DMS53 (cell line): ENCODE measurements around the gene TNRC18.
"Not testable (repeated sequence)": the region's sequence is repeated elsewhere in the genome, so short reads cannot be mapped to it uniquely, and the experiment has no call there.

Experiments
- DNase-seq: peaks from one replicate; lab custom pipeline; 2025; lab: John Stamatoyannopoulos, UW

The TNRC18 gene

DNA sequence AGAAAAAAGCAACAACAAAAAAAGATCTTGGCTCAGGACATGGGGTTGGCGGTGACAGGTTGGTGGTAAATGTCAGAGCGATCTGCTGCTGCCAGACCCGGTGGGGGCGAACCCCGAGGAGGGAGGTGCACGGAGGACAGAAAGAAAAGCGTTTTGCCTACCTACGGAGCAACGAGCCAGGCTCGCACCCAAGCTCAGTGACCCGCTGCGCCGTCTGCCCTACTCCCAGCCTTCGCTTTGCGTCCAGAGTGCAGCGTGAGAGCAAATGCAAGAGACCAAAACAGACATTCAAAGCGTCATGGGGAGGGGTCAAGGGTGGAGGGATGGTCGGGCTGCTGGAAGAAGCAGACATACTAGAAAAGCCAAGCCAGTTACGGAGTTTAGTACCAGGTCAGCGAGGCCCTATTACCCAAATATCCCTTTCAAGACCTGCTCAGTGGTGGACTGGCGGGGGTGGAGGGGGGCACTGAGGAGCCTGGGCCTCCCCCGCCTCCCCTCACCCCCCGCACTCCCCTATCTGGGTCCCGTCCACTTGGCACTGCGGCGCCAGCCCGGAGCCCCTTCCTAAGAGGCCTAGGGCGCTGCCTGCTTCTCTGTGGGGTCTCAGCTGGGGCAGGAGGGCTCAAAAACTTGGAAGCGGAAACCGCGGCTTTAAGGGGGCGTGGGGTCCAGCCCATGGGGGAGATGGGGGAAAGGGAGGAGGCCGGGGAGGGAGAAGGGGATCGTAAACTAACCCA, 74.0 kb downstream of the TNRC18 start:
- no peak for DNase-seq

DNA sequence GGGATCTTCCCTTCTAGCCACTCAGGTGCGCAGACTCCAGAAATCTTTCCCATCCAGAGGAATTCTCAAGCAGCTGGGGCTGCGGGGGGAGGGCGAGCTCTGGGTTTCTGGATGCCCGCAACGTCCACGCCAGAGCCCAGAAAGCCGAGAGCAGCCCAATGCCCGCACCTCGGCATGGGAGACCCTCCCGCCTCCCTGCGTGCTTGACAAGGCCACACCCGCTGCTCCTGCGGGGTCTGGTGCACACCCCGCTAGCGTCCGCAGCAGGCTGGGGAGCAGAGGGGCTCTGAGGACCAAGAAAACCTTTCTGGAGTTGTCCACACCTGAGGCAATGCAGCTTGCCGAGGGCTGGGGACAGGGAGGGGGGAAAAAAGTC, 74.6 kb downstream of the TNRC18 start:
- no peak for DNase-seq

DNA sequence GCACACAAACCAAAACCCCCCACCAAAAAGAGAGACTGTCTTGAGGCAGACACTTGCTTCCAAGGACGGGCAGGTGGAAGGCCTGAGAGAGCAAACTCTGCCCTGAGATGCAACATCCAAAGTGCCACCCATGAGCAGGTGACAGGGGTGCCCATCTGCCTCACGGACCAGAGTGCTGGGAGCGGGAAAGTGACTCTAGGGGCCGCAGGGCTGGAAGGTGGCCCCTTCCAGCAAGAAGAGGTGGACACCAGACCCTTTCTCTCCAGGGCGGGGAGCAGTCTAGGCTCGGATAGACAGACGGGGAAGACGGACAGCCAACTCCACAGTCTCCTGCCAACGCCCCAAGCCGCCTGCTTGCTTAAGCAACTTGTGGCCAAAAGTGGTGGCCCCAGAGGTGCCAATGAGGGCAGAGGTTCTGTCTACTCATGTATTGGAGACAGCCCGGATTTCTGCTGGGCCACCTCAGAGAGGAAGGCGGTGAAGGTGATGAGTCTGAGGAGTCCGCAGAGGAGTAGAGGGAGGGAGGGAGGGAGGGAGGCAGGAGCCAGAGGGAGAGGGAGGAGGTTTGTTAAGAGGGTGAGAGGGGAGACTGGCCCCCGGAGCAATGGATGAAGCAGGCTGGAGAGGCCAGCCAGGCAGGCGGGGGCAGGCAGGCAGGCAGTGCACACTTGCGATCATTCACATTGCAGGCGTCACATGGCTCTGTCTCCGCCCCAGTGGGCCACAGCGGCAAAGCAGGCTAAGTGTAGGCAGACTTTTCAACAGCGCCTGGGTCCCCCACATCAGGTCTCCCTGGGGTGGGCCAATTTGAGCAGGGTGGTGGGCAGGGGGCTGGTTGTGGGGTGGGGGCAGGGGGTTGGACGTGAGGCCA, 75.3 kb downstream of the TNRC18 start:
- DNase-seq: no peak

DNA sequence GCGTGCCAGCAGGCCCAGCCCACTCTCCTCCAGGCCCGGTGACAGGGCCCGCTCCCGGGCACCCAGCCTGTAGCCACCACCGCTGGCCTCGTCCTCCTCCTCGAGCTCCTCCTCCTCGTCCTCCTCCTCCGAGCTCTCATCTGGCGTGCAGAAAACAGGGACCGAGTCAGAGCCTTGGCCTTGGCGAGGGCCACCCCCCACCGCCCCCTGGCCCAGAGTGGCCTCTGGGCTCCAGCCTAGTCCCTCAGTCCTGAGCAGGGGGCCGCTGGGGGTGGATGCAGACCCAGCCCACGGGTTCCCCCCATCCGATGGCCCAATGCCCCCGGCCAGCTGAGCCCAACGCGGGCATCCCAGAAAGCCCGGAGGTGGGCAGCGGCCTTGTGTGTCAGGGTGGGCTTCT, 78.0 kb downstream of the TNRC18 start:
- DNase-seq: no peak

DNA sequence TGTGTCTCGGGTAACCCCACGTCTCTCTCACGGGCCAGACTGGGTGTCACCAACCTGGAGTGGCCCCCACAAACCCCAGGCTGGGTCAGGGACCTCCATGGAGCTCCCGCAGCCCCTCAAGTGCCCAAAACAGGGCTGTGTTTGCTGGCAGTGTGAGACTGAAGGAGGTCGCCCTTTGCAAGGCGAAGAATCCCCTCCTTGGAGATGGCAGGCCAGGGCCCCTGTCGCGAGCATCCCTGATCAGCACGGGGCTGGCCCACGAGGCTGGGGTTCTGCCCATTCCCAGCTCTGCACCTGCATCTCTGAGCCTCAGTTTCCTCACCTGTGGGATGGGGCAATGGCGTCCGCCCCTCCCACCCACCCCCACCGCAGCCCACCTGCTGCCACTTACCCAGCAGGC, 78.5 kb downstream of the TNRC18 start:
- no peak for DNase-seq

DNA sequence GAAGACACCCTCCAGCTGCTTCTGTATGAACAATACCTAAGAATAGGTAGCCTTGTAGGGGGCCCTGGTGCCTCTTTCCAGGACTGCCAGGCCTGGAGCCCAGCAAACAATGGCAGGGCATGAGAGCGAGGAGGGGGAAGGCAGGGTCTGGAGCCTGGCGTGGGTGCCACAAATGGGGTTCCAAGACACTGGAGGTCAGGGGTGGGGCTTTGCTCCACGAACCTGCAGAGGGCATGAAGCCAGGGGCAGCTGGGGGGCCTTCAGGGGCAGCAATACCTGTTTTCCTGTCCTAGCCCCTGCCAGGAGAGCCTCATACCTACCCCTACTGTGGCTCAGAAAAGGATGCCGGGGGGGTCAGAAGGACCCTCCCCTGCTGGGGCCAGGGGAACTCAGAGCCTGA, 79.3 kb downstream of the TNRC18 start:
- no peak for DNase-seq

DNA sequence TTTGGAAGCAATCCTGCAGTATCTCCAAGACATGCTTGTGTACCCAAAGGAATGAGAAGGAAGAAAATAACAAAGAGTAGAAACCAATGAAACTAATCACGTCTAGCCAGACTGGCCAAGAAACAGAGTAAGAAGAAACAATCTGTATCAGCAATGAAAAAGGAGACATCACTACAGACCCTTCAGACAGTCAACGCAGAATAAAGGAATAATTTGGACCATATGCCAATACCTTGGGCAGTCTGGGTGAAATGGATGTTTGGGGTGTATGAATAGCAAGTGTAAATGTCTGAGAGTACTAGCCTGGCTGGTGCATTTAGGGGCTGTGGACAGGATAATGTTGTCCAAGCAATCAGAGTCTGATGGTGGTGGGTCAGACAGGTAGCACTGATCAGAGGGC, 79.8 kb downstream of the TNRC18 start:
- DNase-seq: no peak

DNA sequence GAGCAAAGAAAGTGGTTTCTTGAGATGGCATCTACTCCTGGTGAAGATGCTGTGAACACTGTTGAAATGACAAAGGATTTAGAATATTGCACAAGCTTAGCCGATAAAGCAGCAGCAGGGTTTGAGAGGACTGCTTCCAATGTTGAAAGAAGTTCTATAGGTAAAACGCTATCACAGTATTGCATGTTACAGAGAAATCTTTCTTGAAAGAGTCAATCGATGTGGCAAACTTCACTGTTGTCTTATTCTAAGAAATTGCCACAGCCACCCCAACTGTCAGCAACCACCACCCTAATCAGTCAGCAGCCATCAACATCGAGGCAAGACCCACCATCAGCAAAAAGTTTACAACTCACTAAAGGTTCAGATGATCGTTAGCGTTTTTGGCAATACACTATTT, 81.0 kb downstream of the TNRC18 start:
- DNase-seq: no peak

DNA sequence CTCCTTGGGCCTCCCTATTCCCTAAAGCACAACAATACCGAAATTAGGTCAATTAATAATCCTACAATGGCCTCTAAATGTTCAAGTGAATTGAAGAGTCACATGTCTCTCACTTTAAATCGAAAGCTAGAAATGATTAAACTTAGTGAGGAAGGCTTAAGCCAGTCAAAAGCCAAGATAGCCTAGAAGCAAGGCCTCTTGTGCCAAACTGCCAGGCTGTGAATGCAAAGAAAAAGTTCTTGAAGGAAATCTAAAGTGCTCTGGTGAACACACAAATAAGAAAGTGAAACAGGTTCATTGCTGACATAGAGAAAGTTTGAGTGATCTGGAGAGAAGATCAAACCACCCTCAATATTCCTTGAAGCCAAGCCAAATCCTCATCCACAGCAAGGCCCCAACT, 83.7 kb downstream of the TNRC18 start:
- no peak for DNase-seq

DNA sequence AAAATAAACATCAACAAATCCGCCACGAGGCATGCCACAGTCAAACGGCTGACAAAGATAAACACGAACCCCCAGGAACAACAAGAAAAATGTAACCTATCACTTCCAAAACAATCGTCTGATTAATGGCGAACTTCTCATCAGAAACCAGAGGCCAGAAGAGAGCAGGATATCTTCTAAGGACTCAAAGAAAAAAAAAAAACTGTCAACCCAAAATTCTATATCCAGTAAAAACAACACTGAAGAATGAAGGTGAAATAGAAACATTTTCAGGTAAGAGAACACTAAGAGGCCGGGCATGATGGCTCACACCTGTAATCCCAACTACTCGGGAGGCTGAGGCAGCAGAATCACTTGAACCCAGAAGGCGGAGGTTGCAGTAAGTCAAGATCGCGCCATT, 86.6 kb downstream of the TNRC18 start:
- no peak for DNase-seq

DNA sequence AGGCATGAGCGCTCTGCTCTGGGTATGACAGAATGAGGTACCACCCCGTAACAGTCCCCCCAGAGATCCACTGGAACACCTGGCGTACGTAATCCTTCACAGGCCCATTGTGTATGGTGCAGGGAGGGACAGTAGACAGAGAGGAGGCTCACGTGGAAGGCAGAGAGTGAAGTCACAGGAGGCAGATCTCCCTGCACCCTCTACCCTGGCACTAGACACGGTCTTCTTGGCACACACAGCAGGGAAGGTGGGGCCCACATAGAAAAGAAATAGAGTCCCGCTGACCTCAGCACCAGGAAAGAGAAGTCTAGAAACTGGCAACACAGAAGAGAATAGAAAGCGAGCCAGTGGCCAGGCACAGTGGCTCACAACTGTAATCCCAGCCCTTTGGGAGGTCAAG, 89.0 kb downstream of the TNRC18 start:
- DNase-seq: no peak

DNA sequence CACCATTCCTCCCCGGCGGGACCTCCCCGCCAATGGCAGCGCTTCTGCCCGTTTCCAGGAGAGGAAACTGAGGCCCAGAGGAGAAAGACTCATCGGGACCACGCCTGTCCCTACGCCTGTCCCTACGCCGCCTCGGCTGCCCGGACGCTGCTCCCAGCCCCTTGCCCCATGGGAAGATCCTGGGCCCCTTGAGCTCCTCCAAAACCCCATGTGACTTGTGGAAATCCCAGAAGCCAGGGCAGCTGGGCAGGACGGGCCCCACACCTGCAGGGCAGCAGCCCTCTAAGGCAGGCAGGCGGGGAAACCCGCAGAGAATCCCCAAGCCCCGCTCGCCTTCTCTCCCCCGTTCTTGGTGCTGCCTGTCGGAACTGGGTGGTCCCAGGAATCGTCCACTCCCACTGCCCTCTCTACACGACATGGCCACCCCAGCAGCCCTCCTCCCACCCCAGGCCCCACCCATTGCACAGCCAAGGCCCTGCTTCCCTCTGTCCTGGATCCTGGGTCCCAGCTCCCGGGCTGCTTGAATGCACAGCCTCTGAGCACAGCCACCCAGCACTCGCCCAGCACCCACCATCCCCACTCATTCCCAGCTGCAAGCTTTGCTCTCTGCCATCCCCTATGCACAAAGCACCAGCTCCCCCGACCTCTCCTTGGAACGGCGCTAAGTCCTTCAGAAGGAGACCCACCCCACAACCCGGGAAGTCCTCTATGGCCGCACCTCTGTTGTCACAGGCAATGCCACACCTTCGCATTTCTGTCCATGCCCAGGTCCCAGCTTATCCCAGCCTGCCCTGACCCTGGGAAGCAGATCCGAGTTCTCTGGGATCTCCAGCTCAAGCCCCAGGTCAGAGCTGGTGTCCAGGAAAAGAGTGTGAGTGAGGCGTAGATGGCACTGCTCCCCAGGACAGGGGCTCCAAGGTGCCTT, 90.3 kb downstream of the TNRC18 start:
- DNase-seq: no peak

DNA sequence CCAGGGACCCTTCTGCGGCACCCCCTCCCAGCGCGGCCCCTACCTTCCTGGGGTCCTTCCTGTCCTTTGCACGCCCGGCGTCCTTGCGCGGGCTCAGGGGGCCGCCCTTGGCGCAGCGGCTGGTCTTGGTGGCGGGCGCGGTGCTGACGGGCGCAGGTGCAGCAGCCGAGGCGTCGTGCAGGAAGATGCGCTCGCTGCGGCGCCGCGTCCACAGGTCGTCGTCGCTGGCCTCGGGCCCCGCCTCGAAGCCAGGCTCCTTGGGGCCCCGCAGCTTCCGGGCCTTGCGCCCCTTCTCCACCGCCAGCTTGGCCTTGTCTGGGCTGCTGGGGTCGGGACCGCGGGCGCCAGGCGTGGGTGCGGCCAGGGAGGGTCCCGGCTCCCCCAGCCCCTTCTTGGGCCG, 91.1 kb downstream of the TNRC18 start:
- no peak for DNase-seq

DNA sequence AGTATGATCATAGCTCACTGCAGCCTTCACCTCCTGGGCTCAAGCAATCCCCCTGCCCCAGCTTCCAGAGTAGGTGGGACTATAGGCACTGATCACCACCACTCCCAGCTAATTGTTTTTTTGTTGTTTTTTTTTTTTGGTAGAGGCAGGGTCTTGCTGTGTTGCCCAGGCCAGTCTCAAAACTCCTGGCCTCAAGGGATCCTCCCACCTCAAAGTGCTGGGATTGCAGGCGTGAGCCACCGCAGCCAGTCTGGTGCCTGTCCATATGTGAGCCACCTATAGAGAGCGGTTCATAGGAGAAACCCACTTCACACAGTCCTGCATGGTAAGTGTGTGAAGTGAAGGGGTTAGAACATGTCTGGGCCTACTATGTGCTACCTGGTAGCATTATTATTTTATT, 93.3 kb downstream of the TNRC18 start:
- DNase-seq: no peak

DNA sequence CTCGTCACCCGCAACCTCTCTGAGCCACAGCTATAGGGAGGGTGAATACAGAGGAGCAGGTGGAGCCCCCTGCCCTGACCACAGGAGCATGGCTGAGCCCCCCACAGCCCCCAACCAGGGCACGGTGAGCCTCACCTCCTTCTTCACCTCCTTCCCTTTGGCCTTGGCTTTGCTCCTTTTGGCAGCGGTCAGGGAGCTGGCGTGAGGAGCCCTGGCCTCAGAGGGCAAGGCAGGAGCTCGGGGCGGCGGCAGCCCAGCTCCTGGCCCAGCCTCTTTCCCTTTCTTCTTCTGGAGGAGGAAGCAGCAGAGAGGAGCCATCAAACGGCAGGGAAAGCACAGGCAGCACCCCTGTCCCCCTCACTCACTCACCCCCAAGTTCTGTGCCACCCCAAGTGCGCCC, 98.7 kb downstream of the TNRC18 start:
- DNase-seq: no peak

DNA sequence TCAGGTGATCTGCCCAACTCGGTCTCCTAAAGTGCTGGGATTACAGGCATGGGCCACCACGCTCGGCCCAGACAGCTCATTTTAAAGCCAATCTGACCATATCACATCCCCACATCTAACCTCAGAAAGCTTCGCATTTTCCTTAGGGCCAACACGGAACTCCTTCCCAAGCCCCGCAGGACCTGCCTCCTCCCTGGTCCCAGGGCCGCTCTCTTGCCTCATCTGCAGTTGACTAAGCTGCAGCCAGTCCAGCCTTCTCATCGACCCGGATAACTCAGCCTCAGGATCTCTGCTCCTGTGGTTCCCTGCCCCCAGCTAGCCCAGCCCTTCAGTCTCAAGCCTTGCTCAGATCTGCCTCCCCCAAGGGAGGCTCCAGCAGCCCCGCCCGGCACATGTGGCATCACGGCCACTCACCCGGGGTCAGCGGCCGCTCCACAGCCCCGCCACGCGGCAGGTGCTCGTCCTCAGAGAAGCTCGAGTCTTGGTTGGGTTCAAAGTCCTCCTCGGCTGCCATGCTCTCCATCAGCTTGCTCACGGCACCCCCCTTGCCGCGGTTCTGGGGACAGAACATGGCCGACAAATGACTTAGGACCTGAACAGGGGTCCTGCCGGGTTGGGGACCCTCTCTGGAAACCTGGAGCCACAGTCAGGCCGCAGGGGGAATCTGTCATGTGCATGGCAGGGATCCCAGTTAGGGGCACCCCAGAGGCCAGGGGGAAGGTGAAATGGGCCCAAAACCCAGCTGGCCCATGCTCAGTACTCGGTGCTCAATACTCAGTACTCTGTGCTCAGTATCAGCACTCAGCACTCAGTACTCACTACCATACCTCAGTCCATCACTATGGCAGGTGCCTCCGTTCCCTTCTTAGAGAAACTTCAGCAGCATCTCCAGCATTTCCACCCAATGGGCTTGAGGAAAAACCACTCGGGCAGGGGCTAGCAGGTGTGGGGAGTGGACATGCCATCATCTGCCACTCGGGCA, 99.5 kb downstream of the TNRC18 start:
- not testable (repeated sequence) for DNase-seq

DNA sequence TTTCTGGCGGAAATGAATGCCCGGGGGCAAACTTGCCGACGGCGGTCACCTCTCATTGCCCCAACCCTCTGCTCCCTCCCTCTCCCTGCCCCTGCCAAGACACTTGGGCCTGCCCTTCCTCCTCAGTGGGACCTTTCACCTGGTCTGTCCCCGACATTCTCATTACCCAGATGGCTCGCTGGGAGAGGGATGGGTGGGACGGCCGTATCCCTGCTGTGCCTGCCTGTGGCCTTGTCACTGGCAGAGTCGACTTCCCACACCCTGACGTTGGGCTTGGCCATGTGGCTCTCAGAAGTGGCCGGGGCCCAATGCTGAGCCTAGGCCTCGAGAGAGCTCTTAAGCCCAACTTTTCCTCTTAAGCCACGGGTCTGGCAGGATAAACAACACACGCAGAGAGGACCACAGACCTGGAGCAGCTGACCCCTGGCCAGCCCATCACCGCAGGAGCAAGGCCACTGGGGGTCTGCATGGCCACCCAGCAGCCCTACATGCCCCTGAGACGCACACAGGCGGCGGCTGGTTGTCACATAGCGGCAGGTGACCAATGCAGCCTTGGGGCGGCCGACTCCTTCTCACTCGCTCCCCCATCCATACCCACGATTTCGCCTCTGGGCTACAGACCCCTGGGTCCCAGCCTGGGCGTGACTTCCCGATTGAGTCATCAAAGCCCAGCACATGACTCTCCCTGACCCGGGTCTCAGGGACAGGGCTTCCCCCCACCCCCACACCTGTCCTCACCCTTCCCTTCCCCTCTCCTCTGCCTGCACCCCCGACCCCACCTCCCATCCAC, 100.8 kb downstream of the TNRC18 start:
- DNase-seq: no peak

DNA sequence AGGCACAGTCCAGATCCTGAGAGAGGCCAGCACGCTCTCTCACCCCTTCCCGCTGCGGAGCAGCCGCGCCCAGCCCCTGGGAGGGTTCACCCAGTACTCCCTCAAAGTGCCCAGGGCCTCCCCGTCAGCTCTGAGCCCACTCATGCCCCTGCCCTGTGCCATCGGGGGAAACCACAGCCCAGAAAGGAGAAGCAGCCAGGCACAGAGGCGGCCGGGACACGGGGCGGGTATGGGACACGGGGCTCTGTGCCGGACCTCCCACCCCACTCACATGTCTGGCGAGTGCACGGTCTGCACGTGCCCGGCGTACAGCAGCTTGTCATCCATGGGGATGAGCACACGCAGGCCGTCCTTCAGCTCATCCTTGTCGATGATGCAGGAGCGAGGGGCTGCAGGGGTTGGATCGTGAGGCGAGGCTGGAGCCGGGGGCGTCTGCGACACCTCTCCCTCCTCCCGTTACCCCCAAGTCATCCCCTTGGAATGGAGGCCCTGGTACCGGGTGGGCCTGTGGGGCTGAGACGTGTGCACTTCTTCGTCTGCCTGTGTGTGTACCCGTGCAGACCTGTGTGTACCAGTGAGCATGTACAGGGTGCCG, 102.7 kb downstream of the TNRC18 start:
- DNase-seq: no peak

DNA sequence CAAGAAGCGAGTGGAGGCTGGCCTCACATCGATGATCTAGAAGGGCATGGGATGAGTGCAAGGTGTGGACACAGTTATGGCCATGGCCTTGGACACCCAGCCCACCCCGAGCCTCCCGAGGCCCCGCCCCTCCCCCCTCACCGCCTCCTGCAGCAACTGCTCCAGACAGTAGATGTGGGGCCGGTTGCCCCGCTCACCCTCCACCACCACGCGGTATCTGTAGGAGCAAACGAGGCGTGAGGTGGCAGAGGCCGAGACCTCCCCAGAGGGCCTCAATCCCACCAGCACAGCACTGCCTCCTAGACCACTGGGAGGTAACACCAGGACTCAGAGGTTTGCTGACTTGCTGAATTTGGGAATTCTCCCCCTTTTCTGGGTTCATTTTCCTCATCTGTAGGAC, 103.2 kb downstream of the TNRC18 start:
- no peak for DNase-seq

DNA sequence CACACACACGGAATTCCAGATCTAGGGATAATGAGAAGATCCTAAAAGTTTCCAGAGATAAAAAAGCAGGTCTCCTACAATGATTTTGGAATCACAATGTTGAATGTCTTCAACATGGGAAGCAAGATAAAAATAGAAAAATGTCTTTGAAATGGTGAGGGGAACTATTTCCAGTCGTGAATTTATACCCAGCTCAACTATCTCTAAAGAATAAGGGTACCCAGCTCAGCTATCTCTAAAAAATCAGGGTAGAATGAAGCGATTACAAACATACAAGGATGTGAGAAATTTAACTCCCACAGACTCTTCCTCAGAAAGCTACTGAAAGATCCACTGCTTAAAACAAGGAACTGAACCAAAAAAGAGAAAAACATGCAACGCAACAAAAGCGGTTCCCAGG, 105.0 kb downstream of the TNRC18 start:
- not testable (repeated sequence) for DNase-seq
